Measurements from ENCODE around the gene PPIP5K1.

Gene PPIP5K1

DNA sequence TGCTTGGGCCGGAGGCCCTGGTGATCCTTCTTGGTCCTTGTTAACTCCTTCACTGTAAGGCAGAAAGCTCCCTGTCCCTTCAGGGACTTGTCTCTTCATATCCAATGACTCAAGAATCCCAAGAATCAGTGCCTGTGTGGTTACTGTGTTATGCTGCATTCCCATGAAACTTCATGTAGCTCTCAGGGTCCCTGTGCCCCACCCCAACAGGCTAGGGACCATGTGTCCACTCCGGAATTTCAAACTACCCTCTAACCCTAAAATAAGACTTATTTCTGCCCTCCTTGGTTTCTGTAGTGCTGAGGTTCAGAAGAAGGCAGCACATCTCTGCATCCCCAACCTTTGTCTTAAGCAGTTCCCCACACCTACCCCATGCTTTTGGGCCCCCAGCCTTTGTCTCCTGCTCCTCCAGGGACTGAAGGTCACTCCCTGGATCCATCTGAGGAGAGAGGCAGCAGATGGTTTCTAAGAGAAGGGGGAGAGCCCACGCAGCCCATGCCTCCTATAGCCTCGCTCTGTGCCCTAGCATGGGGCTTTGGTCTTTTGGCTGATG is 73.1 kb downstream of the PPIP5K1 start:
- DNase-seq, result no peak

GRCh38 chr15:43516185-43516584 is 73.8 kb downstream of the PPIP5K1 start:
- no peak for DNase-seq

DNA sequence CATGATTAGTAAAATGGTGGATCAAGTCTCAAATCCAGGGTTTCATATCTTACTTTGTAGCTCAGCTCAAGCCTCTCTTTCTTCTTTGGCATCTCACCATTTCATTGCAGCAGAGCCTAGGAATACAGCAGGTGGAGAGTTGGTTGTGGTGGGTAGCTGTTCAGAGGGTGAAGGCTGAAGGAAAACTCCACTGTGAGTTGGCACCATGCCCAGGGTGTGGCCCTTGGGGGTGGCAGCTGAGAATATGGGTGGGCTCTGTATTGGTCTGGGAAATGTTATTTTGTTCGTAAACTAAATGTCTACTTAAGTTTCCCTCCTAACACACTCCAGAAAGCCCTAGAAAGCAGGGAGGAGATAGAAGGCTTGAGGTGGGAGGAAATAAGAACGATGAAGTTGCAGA is 74.3 kb downstream of the PPIP5K1 start:
- DNase-seq, result no peak

DNA sequence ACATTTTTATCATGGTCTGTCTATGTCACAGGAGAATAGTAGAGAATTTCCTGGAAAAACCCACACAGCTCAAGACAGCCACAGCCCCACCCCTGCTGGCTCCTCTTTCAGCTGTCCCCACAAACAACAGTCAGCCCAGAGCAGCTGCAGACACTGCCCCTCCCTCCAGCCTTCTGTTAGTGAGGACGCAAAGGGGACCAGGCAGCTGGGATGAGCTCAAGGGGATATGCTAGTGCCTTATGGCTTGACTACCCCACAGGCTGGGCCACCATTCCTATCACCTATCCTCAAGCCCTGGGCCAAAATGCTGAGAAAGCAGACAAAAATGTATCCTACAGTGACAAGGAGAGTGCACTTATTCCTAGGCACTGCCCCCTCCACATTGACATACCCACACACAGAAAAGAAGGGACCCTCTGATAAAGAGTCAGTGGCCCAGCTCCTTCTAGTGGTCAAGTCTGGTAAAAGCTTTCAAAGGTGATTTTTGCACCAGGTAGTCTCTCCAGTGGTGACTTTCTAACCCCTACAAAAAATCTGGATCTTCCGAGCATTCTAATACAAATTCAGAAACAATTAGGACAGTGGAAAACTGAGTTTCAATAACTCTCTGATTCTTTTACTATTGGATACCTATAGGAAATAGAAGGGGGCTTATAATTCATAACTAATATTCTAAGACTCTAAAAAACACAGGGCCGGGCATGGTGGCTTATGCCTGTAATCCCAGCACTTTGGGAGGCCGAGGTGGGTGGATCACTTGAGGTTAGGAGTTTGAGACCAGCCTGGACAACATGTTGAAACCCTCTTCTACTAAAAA is 75.6 kb downstream of the PPIP5K1 start:
- peak; percentile 12 for DNase-seq

DNA sequence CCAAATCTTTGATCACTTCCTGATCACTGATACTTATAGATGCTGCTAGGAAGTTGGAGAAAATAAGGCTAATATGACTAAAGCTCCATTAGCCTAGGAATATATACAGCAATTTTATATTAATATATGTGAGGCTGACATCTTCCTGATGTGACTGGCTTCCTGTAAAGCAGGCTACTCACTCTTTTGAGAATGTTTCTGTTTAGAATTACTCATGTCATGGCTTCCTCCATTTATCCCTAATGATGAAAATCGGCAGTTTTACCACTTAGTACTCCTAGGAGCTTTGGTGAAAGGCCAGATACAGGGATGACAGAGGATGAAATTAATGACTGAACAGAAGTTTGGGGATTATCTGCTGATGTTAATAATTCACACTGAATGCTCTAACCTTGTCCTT is 76.5 kb downstream of the PPIP5K1 start:
- DNase-seq, result no peak

DNA sequence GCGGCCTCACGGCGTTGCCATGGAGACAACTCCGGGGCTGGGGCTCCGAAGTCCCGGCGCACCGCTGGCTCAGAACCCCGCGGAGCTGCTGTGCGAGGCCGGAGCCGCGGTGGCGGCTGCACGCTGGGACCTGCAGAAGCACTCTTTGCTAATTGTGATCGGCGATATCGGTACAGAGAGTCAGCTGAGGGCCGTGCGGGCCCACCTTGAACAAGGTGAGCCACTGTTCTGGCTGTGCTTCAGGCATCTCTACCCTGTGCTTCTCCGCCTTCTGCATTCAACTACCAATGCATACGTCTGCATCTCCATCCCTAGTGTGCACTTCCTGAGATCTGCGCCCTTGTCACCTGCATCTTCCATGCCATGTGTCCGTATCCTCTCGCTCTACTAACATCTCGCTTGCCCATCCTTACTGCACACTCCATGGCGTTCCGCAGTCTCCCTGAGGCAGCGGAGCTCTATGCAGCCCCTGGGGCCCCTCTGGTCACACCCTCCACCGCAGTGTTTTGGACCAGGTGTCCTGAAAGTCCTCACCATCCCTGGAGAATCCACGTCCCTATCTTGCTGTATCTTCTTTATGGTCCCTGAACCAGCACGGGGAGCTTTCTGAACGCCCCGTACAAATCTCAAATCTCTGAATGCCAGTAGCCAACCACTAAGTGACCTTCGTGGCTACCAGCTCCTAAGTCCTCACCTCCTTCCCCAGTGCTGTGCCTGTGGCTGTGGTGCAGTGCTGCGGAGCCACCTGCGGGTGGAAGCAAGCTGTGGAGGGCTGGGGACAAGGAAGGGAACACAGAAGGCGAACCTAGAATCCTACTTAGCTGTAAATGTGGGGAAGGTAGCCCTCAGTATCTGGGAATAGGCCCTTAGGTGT is 78.8 kb downstream of the PPIP5K1 start:
- DNase-seq, result peak; percentile 41

DNA sequence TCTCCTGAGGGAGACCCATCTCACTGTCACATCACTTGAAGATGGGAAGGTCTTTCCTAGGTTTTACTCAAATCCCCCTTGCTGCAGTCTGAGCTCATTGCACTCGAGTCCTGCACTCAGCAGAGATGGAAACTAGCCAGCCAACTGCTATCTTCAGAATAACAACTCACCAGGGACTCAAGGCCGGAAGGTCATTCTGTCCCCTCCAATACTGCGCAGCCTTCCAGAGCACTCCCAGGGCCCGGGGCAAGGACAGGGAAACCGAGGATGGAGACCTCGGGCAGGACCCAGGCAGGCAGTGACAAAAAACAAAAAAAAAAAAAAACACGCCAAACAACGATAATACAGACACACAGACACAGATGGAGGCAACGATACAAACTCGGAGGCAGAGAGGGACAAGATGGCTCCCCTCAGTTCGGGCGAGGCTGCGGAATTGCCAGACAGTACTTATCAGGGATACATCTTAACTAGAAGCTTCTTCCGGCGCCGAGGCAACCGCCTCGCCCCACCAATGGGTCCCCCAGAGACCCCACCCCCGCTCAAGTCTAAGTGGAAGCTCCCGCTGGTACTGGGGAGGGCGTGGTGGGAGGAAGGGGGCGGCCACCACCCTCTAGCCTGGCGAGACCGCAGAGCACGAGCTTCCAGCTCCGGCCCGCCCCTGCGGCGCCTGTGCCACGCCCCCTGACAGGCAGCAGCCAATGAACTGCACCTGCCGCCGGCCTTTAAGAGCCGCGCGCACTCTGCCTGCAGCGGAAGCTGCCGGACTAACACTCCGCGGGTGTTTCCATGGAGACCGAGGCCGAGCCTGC is 79.6 kb downstream of the PPIP5K1 start:
- peak; percentile 97 for DNase-seq

- DNase-seq, result no peak
Observed at GRCh38 chr15:43509660-43510199, 80.3 kb downstream of the PPIP5K1 start.

GRCh38 chr15:43508991-43509659 is 80.9 kb downstream of the PPIP5K1 start:
- DNase-seq, result no peak

GRCh38 chr15:43508421-43508820 is 81.6 kb downstream of the PPIP5K1 start:
- no peak for DNase-seq

DNA sequence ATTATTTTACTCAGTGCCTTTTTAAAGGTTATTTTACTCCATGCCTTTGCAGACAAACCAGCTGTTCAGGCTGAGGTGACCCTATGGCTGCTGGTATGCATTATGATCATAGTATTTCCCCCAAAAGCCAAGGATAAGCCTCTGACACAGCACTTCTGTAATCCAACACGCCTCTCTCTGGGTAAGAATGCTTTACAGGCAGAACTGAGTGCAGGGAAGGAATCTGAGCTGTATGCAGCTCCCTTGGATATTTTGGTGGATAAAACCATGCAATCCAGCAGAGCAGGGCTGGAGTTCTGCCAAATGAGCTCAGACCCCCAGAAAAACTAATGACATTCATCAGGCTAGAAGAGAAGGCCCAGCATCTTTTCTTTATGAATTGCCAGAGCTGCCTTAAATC is 84.3 kb downstream of the PPIP5K1 start:
- no peak for DNase-seq

DNA sequence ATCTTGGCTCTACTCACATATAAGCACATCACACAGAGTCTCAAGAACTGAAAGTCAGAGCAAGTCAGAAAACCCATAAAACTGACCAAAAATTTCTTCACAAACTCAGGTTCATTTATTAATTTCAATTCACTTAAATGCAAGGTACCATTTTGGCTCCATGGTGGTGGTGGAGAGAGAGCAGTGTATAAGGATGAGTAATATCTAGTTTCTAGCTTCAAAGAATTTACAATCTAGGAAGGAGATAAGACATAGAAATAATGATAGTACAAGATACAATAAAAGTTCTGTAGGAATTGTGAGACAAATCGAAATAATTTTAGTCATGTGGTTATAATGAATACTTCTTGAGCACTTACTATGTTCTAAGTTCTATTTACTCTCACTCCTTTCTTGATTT is 90.4 kb downstream of the PPIP5K1 start:
- DNase-seq, result no peak

DNA sequence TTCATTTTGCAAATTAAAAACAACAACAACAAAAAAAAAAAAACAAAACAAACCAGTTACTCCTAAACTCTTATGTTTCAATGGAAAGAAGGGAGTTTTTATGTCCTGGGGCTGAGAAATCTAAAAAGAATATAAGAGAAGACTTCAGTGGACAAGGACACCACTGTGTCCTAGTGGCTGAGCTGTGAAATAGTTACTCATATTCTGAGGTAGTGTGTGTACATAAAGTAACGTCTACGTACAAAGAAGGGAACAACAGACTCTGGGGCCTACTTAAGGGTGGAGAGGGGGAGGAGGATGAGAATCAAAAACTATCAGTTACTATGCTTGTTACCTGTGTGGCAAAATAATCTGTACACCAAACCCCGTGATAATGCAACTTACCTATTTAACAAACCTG is 91.0 kb downstream of the PPIP5K1 start:
- DNase-seq, result no peak

- no peak for DNase-seq
Observed at GRCh38 chr15:43493703-43494472, 96.1 kb downstream of the PPIP5K1 start.

GRCh38 chr15:43492673-43493601 is 97.1 kb downstream of the PPIP5K1 start, which contains the start of gene TP53BP1:
TP53BP1 (minus strand) TSS chr15:43493156; CDS start chr15:43493043, 113 bp downstream.
- peak; percentile 97 for DNase-seq

DNA sequence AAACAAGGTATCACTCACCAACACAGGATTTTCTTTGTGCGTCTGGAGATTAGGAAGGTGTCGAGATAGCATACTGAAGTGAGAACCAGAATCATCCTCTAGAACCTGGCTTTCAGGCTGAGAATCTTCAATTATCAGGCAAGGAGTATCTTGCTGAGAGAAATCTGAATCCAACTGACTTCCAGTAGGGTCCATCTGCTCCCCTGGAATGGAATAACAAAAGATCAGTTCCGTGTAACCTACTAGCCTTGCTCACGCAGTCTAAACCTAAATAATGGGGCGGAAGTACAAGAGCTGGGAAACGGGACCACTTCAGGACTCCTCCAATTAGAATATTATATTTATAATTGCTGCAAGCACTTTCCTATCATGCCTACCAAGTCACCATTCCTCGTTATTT is 97.7 kb downstream of the PPIP5K1 start:
- DNase-seq, result no peak

DNA sequence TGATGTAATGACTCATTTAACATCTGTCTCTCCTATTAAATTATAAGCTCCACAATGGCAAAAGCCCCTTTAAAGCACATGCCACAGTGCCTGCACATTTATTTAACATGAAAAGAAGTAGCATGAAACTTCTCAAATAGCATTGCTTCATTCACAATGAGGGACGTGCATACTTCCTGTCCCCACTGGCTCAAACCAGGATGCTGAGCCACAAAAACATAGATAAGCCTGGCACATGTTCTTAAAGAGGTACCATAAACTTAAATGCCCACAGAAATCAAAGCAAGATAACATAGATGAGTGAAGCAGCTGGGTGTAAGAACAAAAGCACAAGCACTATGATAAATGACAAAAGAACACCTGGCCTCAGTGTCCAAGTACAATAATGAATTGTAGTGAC is 100.8 kb downstream of the PPIP5K1 start:
- no peak for DNase-seq

DNA sequence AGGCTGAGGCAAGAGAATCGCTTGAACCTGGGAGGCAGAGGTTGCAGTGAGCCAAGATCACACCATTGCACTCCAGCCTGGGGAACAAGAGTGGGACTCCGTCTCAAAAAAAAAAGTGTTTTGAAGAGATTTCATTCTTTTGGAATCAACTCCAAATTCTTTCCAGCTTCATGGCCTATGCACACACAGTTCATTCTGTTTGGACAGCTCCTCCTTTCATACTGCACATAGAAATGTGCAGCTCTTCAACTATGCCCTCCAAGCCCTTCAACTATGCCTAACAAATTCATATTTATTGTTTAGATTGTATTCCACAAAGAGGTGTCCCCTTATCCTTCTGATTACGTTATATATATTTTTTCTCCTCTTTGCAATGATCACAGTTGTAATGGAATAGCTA is 101.2 kb downstream of the PPIP5K1 start:
- no peak for DNase-seq

- DNase-seq, result no peak
Observed at GRCh38 chr15:43487271-43487895, 102.6 kb downstream of the PPIP5K1 start.
